ENCODE data around the gene ATXN2.
"Not testable (repeated sequence)": the region's sequence is repeated elsewhere in the genome, so short reads cannot be mapped to it uniquely, and the experiment has no call there.

The ATXN2 gene

DNA sequence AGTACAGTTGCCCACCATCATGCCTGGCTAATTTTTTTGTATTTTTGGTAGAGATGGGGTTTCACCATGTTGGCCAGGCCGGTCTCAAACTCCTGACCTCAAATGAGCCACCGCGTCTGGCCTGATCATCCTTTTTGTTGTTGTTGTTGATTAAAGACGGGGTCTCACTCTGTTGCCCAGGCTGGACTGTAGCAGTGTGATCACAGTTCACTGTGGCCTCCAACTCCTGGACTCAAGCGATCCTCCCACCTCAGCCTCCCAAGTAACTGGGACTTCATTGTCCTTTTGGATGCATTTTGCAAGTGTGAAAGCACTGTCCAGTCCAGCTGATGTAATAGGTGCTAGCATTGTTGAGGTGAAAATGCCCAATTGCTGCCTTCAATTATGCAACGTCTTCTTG lies 27.1 kb upstream of the ATXN2 start:
- Histone ChIP-seq H3K27me3 (replicated peaks; ENCODE audit: control insufficient read depth, insufficient read depth, low read length) (no peaks in the 10 kb centered on the region), H3K4me1 (ENCODE audit: control insufficient read depth, insufficient read depth, low read length) (no peaks in the 10 kb centered on the region)

DNA sequence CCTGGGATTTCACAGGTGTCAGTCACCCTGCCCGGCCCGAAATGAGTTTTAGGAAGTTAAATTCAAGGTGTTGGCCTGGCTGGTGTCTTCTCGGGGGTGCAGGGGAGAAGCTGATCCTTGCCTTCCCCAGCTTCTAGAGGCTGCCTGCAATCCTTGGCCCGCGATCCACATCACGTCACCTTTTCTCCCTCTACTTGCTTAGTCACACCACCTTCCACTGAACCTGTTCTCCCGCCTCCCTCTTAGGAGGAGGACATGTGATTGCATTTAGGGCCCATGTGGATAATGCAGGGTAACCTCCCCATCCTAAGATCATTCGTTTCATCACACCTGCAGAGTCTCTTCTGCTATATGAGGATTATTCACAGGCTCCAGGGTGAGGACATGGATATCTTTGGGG lies 25.4 kb upstream of the ATXN2 start:
- H3K27me3 ChIP-seq (replicated peaks; ENCODE audit: control insufficient read depth, insufficient read depth, low read length): no peaks in the 10 kb centered on the region
- H3K4me1 ChIP-seq (ENCODE audit: control insufficient read depth, insufficient read depth, low read length): no peaks in the 10 kb centered on the region
- H3K9me3 ChIP-seq (ENCODE audit: control insufficient read depth, low read length): no peaks in the 10 kb centered on the region
- DNase-seq (ENCODE audit: low read depth): no peak
- H3K36me3 ChIP-seq (ENCODE audit: control insufficient read depth, insufficient read depth, low read length, severe bottlenecking): no peaks in the 10 kb centered on the region
- H3K4me3 ChIP-seq (ENCODE audit: low read length): no peak overlapping the region
- no peak overlapping the region for H3K9ac ChIP-seq (ENCODE audit: low read length)

More for the DNA sequence above, 27.1 kb upstream of the ATXN2 start:
- H3K9ac ChIP-seq (ENCODE audit: low read length): no peak overlapping the region
- no peaks in the 10 kb centered on the region for H3K36me3 ChIP-seq (ENCODE audit: control insufficient read depth, insufficient read depth, low read length, severe bottlenecking)
- DNase-seq (ENCODE audit: low read depth): no peak
- H3K9me3 ChIP-seq (ENCODE audit: control insufficient read depth, low read length): no peaks in the 10 kb centered on the region
- no peak overlapping the region for H3K4me3 ChIP-seq (ENCODE audit: low read length)

- H3K36me3 ChIP-seq (ENCODE audit: control insufficient read depth, insufficient read depth, low read length, severe bottlenecking); H3K4me3 ChIP-seq (ENCODE audit: low read length); H3K9me3 ChIP-seq (ENCODE audit: control insufficient read depth, low read length); H3K4me1 ChIP-seq (ENCODE audit: control insufficient read depth, insufficient read depth, low read length); H3K9ac ChIP-seq (ENCODE audit: low read length); DNase-seq (ENCODE audit: low read depth); H3K27me3 ChIP-seq (replicated peaks; ENCODE audit: control insufficient read depth, insufficient read depth, low read length): not testable (repeated sequence)
Observed at GRCh38 chr12:111617841-111618240, 18.7 kb upstream of the ATXN2 start.

DNA sequence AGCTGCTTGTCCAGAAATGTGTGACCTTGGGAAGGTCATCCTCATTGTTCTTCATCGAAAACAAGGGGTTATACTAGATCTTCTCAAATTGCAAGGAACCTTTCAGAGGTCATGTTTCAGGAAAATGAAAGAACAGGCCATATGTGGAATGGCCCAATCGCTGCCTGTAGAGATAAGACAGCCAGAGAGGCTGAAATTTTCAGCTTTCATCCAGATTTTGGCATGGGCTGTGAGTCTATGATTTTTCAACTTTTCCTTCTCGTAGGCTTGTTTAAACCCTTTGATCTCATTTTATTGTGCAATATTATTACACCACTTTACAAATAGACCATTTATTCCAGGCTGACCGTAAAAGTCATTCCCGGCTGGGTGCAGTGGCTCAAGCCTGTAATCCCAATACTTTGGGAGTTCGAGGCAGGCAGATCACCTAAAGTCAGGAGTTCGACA lies 17.1 kb upstream of the ATXN2 start:
- Histone ChIP-seq H3K27me3 (replicated peaks; ENCODE audit: control insufficient read depth, insufficient read depth, low read length) (no peaks in the 10 kb centered on the region), H3K36me3 (ENCODE audit: control insufficient read depth, insufficient read depth, low read length, severe bottlenecking) (no peaks in the 10 kb centered on the region), H3K9ac (ENCODE audit: low read length) (peak overlapping the region; percentile 21), H3K4me3 (ENCODE audit: low read length) (no peak overlapping the region), H3K4me1 (ENCODE audit: control insufficient read depth, insufficient read depth, low read length) (peaks cover 9% of the 10 kb centered on the region), H3K9me3 (ENCODE audit: control insufficient read depth, low read length) (no peaks in the 10 kb centered on the region)
- DNase-seq (ENCODE audit: low read depth): peak; percentile 42

DNA sequence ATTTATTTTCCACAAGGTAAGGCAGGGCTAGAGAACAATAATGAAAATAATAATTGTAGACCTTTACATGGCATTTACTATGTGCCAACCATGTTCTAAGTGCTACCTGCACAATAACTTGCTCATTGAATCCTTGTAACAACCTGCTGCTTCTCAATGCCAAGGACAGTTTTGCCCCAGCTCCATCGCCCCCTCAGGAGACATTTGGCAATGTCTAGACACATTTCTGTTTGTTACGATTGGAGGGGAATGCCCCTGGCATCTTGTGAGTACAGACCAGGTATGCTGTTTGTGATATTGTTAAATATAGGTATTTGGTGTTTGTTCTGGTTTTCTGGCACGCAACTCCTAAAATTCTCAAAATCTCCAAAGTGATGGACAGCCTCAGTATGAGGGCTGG lies 8.1 kb upstream of the ATXN2 start:
- DNase-seq (ENCODE audit: low read depth): no peak
- Histone ChIP-seq H3K9me3 (ENCODE audit: control insufficient read depth, low read length) (no peaks in the 10 kb centered on the region), H3K9ac (ENCODE audit: low read length) (no peak overlapping the region), H3K4me1 (ENCODE audit: control insufficient read depth, insufficient read depth, low read length) (no peaks in the 10 kb centered on the region), H3K36me3 (ENCODE audit: control insufficient read depth, insufficient read depth, low read length, severe bottlenecking) (no peaks in the 10 kb centered on the region), H3K4me3 (ENCODE audit: low read length) (no peak overlapping the region), H3K27me3 (replicated peaks; ENCODE audit: control insufficient read depth, insufficient read depth, low read length) (no peaks in the 10 kb centered on the region)

GRCh38 chr12:111606767-111607230 lies 7.7 kb upstream of the ATXN2 start:
- Histone ChIP-seq H3K36me3 (ENCODE audit: control insufficient read depth, insufficient read depth, low read length, severe bottlenecking) (no peaks in the 10 kb centered on the region), H3K9me3 (ENCODE audit: control insufficient read depth, low read length) (no peaks in the 10 kb centered on the region), H3K9ac (ENCODE audit: low read length) (no peak overlapping the region), H3K4me1 (ENCODE audit: control insufficient read depth, insufficient read depth, low read length) (no peaks in the 10 kb centered on the region), H3K27me3 (replicated peaks; ENCODE audit: control insufficient read depth, insufficient read depth, low read length) (no peaks in the 10 kb centered on the region), H3K4me3 (ENCODE audit: low read length) (no peak overlapping the region)
- DNase-seq (ENCODE audit: low read depth): no peak

DNA sequence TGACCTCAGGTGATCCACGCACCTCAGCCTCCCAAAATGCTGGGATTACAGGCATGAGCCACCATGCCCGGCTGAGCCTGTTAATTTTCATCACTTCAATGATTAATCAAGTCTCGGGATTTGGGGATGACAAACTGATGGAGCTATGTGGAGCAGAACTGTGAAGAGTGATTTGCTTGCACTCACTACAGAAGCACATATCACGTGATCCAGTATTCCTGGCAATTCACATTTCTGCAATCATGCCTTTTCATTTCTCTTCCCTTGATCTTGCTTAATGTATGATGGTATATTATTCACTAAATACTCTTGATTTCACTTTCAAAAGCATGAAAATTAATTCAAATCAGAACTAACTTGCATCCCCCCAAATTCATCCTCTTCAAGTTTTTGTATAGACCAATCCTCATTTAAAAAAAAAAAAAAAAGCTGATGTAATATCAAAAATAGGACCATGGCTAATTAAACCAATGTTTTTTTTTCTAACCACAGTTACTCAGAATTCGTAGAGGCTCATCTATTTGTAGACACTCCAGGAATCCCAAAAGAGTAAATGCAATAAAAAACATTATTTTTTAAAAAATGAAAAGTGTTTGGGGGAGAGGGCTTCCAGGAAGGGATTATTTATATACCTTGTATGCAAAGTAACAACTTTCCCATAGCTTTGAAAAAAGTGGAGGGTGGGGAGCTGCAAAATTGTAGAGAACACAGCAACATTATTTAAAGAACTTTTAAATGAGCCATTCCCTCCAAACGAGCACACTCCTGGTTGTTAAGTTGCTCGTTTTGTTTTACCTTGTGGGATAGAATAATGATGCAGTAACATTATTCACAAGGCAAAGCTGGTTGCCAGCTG lies 7.0 kb upstream of the ATXN2 start:
- Histone ChIP-seq H3K9me3 (ENCODE audit: control insufficient read depth, low read length) (no peaks in the 10 kb centered on the region), H3K27me3 (replicated peaks; ENCODE audit: control insufficient read depth, insufficient read depth, low read length) (no peaks in the 10 kb centered on the region), H3K4me3 (ENCODE audit: low read length) (no peak overlapping the region), H3K9ac (ENCODE audit: low read length) (no peak overlapping the region), H3K36me3 (ENCODE audit: control insufficient read depth, insufficient read depth, low read length, severe bottlenecking) (no peaks in the 10 kb centered on the region), H3K4me1 (ENCODE audit: control insufficient read depth, insufficient read depth, low read length) (no peaks in the 10 kb centered on the region)
- DNase-seq (ENCODE audit: low read depth): no peak

GRCh38 chr12:111602857-111603256 lies 3.7 kb upstream of the ATXN2 start:
- not testable (repeated sequence) for DNase-seq (ENCODE audit: low read depth); H3K4me3 ChIP-seq (ENCODE audit: low read length); H3K4me1 ChIP-seq (ENCODE audit: control insufficient read depth, insufficient read depth, low read length); H3K9me3 ChIP-seq (ENCODE audit: control insufficient read depth, low read length); H3K9ac ChIP-seq (ENCODE audit: low read length); H3K27me3 ChIP-seq (replicated peaks; ENCODE audit: control insufficient read depth, insufficient read depth, low read length); H3K36me3 ChIP-seq (ENCODE audit: control insufficient read depth, insufficient read depth, low read length, severe bottlenecking)

DNA sequence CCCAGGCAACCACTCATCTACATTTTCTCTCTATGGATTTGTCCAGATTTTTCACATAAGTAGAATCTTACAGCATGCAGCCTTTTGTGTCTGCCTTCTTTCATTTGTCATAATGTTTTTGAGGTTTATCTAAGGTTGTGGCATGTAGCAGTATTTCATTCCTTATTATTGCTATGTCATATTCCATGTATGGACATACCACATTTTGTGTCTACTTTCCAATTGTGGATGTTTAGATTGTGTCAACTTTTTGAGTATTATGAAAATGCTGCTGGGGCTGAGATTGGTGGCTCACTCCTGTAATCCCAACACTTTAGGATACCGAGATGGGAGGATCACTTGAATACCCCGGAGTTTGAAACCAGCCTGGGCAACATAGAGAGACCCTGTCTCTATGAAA lies 3.2 kb upstream of the ATXN2 start:
- no peak overlapping the region for H3K9ac ChIP-seq (ENCODE audit: low read length)
- no peaks in the 10 kb centered on the region for H3K27me3 ChIP-seq (replicated peaks; ENCODE audit: control insufficient read depth, insufficient read depth, low read length)
- H3K4me1 ChIP-seq (ENCODE audit: control insufficient read depth, insufficient read depth, low read length): peaks cover 10% of the 10 kb centered on the region
- H3K36me3 ChIP-seq (ENCODE audit: control insufficient read depth, insufficient read depth, low read length, severe bottlenecking): no peaks in the 10 kb centered on the region
- no peak for DNase-seq (ENCODE audit: low read depth)
- no peaks in the 10 kb centered on the region for H3K9me3 ChIP-seq (ENCODE audit: control insufficient read depth, low read length)
- no peak overlapping the region for H3K4me3 ChIP-seq (ENCODE audit: low read length)

GRCh38 chr12:111600986-111601385 lies 1.9 kb upstream of the ATXN2 start:
- H3K36me3 ChIP-seq (ENCODE audit: control insufficient read depth, insufficient read depth, low read length, severe bottlenecking); DNase-seq (ENCODE audit: low read depth); H3K9me3 ChIP-seq (ENCODE audit: control insufficient read depth, low read length); H3K4me3 ChIP-seq (ENCODE audit: low read length); H3K9ac ChIP-seq (ENCODE audit: low read length); H3K27me3 ChIP-seq (replicated peaks; ENCODE audit: control insufficient read depth, insufficient read depth, low read length): not testable (repeated sequence)
- H3K4me1 ChIP-seq (ENCODE audit: control insufficient read depth, insufficient read depth, low read length): peaks cover 18% of the 10 kb centered on the region

- no peaks in the 10 kb centered on the region for H3K27me3 ChIP-seq (replicated peaks; ENCODE audit: control insufficient read depth, insufficient read depth, low read length)
- no peaks in the 10 kb centered on the region for H3K9me3 ChIP-seq (ENCODE audit: control insufficient read depth, low read length)
- H3K4me1 ChIP-seq (ENCODE audit: control insufficient read depth, insufficient read depth, low read length): peaks cover 25% of the 10 kb centered on the region
- peak overlapping the region; percentile 95 for H3K9ac ChIP-seq (ENCODE audit: low read length)
- peak overlapping the region; percentile 96 for H3K4me3 ChIP-seq (ENCODE audit: low read length)
- no peak for DNase-seq (ENCODE audit: low read depth)
- H3K36me3 ChIP-seq (ENCODE audit: control insufficient read depth, insufficient read depth, low read length, severe bottlenecking): no peaks in the 10 kb centered on the region
Observed at GRCh38 chr12:111600205-111600642, 1.1 kb upstream of the ATXN2 start.

Data from adipocyte (in vitro differentiated cells).